ENCODE data around the gene DHX40.
A peak's percentile ranks its signal among the peaks of the same experiment; 100 is the strongest.
"Not testable (repeated sequence)": the region's sequence is repeated elsewhere in the genome, so short reads cannot be mapped to it uniquely, and the experiment has no call there.

DHX40 gene

DNA sequence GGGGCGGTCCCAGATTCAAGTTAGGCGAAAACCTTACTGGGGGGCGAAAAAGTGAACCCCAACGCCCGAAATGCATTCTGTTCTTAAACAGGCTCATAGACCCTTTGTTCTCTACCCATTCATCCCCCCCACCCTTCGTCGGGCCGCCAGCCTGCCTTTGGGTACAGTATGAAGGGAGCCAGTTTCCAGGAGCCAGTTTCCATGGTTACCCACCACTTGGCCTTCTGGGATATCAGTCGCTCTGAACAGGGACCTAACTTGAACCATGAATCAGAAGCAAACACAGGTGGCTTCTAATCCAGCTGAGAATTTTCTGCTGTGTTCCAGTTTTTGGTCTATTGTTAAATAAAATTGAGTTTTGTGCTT lies 532 bp downstream of the DHX40 start:
- DNase-seq: peak; percentile 88

GRCh38 chr17:59569151-59569550 lies 3.7 kb downstream of the DHX40 start:
- not testable (repeated sequence) for DNase-seq

GRCh38 chr17:59572301-59572924 lies 7.0 kb downstream of the DHX40 start:
- peak; percentile 34 for DNase-seq

DNA sequence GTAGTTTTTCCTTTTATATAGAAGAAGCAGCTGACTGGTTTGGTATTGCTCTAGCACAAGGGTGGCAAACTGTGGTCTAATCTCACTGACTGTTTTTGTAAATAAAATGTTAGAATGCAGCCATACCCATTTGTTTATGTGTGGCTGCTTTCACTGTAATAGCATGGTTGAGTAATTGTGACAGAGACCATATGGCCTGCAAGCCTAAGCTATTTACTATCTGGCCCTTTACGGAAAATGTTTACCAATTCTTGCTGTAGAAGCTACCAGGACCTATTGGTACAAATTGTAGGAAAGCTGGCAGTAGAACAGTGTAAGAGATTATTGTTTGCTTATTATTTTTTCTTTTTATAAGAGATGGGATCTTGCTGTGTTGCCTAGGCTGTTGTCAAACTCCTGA lies 18.8 kb downstream of the DHX40 start:
- not testable (repeated sequence) for DNase-seq

DNA sequence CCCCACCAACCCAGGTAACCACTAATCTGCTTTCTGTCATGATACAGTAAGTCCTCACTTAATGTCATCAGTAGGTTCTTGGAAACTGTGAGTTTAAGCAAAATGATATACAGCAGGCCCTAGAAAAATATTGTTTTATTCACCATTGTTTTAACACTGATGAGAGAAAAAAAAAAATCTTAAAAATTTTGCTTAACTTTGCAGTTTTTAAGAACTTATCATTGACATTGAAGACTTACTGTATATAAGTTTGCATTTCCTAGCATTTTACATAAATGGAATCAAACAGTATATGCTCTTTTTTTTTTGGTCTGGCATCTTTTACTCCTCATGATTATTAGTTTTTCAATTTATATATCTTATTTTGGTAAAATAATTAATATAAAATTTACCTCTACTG lies 34.8 kb downstream of the DHX40 start:
- no peak for DNase-seq

- no peak for DNase-seq
These were observed 35.7 kb downstream of the DHX40 start for GRCh38 chr17:59601130-59601529.

DNA sequence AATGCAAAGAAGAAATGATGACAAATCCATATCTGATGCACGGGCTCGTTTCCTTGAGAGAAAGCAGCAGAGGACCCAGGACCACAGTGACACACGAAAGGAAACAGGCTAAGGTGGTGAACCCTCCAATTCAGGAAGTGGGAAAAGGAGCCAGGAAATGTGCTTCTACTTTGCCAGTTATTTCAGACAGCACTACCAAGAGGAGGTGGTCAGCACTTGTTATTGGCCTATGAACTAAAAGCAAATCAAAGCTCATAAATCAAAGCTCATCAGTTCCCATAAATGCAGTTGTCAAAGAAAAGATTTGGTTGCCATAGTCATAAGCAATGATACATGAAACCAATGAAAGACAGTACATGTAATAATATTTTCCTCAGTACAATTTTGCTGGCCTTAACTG lies 41.7 kb downstream of the DHX40 start:
- no peak for DNase-seq

DNA sequence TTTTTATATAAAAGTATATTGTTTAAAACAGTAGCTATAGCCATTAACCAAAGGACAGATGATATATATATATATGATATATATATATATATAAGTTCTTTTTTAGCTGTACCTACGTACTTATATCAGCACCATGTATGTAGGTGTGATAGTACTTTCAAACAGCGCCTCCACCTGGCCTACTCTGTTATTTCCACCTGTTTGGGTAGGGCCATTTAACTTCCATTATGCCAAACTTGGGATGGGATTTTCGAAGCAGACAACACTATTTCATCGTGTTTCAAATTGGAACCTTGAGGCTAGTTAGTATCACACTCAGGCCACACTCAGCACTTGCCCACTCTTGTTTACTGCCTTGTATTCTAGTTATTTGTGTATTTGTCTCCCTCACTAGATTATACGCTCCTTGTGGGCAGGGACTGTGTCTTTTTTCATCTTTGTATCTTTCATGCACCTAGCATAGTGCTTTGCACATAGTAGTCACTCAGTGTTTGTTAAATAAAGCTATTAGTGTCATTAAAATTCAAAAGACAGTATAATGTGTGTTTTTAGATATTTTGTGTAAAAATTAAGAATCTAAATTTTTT lies 42.5 kb downstream of the DHX40 start:
- peak; percentile 48 for DNase-seq

DNA sequence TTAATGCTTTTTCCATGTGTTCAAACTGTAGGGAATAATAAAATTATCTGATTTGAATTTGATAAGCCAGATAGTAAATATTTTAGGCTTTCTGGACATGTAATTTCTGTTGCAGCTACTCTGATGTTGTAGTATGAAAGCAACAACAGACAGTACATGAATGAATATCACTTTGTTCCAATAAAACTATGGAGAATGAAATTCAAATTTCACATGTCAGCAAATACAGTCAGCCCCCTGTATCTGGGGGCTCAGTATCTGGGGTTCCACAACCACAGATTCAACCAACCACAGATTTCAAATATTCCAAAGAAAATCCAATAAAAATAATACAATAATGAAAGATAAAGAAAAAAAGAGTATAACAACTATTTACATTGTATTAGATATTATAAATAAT lies 46.1 kb downstream of the DHX40 start:
- no peak for DNase-seq

GRCh38 chr17:59616253-59616920 lies 51.0 kb downstream of the DHX40 start:
- peak; percentile 42 for DNase-seq

DNA sequence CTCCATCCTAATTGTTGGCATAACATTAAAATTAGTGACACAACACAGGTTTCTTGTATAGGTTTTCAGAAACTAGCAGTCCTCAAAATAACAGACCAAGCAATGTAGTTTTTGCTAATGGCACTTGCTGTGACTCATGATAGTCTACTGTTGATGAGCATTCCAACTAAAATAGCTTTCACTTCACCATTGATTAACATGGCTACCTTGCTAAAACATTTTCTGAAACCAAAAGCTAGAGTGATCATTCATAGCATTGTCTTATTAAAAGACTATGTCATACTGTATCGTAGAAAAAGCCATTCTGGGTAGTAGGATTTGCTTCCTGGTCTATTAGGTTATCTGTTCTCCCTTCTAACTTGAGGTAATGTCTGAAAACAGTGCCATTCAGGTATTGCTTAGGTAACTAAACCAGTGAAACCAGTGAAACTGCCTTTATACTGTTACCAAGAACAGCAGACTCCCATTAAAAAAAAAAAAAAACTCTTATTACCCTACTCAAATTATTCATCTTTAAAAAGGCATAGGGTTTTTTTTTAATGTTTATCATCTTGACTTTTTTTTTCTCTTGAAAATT lies 51.8 kb downstream of the DHX40 start:
- DNase-seq: no peak

DNA sequence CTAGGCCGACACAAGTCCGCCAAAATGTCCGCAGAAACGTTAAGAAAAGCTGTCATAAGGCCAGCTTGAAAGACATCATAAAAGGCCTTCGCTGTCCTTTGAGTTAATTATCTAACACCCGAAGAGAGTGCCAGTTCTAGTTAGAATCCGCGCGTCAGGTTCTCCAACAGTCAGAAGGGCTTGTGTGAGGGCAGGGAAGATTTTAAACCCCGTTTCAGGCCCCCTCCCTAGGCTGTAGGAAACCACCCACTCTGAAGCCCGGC lies 53.6 kb downstream of the DHX40 start:
- DNase-seq: no peak

DNA sequence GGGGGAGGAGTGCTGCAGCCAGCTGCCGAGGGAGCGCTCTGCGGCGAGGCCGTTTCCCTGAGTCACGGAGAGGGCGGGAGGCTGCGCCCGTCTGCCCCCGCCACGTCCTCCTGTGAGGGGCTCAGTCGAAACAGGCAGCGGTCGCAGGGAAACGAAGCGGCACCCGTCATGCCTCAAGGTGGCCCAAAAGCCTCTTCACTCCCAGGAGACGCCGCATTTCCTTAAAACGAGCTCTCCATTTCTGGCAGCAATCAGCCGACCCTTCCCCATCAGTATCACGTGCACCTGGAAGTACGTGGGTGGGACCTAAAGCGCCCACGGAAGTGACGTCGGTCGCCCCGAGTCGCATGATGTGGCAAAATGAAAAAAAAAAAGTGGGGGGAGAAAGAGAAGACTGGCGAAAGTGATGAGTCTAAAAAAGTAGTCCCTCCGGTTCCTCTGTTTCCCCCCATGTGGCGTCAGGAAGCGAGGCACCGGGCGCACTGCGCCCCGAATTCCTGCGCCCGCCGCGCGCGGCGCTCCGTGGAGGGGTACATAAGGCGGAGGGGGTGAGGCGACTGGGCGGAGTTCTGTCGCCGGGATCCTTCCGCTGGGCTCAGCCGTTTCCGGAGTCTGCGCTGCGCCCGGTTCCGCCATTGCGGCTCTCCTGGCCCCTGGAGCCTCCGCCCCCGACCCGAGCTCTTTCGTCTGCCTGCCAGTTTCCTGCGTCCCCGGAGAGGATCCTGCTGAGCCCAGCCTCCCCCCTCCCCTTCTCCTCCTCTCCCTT lies 54.1 kb downstream of the DHX40 start, which contains the start of gene CLTC:
Gene CLTC, plus strand, starts transcription at position 598 of the 766 bp plus-strand sequence. CDS start 237 bp downstream, outside the sequence.
- peak; percentile 99 for DNase-seq

DNA sequence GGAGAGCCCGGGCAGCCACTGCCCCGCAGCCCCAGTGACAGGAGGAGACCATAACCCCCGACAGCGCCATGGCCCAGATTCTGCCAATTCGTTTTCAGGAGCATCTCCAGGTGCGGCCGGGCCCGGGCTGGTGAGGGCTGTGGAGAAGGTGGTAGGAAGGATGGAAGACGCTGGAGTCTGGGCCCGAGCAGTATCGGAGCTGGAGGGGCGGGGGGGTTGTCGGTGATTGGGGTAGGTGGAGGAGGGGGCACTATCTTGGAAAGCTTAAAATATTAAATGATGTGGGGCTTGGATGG lies 54.6 kb downstream of the DHX40 start:
- DNase-seq: no peak

DNA sequence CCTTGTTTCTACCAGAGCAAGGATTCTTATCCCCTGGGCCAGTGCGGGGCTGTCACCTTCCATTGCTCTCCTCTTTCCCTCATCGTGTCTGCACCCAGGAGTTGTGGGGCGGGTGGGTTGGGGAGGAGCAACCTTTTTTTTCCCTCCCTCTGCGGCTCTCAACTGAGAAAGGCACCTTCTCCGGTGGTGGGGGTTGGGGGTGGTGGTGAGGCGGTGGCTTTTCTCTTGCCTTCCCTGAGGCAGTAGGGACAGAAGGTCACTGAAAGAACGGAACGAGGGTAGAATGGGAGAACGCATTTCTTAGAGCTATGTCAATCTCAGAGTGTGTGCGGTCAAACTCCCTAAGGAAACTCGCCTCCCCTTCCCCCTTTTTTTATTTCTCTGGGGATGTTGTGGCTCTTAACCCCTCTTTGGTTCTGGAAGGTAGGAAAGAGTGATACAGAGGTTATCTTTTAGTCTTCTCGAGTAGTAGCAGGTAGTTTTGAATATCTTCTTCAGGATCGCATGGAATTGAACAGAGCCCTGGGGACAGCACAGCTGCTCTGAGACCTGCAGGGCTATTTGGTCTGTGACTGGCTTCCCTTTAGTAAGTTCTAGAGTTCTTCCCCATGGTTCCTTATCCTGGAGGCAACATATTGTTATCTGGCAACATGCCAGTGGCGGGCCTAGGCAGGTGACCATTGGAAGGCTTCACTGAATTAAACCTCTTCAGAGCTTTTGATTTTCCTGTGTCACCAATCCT lies 55.3 kb downstream of the DHX40 start:
- peak; percentile 82 for DNase-seq

DNA sequence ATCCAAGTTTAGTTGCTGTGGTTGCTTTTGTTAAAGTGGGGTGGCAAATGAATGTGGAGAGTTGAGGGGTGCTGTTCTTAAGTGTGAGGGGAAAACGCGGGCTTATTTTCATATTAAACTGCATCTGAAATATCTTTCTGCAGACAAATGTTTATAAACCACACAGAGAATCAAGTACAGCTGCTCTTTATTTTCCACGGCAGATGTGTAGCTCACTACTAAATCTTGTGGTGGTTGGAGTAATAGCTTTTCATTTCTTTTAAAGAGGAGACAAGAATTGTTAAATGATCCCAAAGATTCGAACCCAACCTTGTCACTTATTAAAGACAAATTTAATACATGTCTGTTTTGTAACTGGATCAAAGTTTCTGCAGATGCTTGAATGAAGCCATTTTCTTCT lies 56.4 kb downstream of the DHX40 start:
- no peak for DNase-seq

DNA sequence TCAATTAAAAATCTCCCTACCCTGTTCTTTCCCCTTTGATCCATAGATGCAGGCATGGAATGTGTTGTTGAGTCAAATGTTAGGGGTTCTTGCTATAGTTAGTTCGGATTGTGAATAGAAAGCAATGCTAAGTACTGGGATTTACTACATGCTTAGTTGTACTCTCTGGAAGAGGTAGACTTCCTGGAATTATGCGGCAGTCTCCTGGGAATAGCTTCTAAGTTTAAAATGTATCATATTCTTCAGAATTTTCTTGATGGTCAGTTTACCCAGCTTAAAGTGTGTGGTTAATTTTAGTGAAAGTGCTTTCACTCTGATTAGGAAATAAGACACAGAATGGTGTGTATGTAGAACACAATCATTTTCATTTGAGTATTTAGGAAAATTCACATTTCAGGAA lies 57.7 kb downstream of the DHX40 start:
- no peak for DNase-seq

DNA sequence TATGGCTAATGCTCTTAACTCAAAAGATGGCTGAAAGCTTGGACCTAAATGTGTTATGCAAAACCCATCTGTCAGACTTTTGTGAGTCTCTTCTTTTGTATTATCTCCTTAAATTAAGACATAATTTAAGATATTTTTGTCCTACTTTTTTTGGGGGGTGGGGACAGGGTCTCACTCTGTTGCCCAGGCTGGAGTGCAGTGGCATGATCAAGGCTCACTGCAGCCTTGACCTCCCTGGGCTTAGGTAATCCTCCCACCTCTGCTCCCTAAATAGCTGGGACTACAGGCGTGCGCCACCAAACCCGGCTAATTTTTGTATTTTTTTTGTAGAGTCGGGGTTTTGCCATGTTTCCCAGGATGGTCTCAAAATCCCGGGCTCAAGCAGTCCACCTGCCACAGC lies 61.3 kb downstream of the DHX40 start:
- no peak for DNase-seq

DNA sequence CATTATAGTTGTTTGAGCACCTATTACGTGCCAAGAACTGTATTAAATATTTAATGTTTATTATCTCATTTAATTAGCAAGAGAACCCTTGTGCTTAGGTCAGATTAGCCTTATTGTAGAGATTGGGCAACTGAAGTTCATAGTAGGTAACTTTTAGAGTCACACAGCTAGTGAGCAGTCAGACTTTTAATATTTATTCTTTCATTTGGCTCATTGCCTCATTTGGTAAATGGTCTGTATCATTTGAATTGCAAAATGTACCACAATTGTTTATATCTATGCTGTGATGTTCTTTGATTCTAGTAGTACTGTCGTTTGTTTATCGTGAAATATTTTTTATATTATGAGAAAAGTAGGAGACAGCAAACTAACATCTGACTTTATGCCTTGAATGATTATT lies 61.9 kb downstream of the DHX40 start:
- DNase-seq: no peak

DNA sequence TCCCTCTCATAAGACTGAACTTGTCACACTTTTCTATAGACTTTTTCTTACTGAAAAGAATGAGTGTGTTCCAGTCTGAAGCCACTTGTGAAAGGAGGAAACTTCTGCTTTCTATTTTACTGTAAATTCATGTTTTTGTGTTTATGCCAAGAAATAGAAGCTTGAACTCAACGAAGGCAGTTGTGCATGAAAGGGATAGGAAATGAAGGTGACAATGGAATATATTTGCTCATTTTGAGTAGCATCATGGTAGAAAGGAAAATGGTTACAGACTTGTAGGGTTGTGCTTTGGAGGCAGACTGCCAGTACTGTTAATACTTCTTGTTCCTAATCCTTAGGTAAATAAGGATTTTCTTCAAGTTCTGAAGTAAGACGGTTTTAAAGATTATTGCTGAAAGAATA lies 62.4 kb downstream of the DHX40 start:
- DNase-seq: peak; percentile 53

DNA sequence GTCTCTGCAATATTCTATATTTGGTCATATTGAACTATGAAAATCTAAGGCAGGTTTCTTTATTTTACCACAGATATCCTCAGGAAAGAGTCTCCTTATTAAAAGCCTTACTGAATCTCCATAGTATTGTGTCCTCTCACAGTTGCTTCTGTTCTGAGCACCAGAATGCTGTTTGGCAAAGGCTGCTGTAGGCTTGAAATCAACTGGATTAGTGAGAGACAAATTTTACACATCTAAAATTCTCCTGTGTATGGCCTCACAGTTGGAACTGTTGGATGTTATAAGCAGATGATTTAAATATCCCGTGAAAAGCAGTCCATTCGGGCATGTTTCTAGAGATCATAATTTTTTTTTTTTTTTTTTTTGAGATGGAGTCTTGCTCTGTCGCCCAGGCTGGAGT lies 63.8 kb downstream of the DHX40 start:
- no peak for DNase-seq

GRCh38 chr17:59631276-59631675 lies 65.9 kb downstream of the DHX40 start:
- DNase-seq: no peak

- no peak for DNase-seq
These were observed 67.0 kb downstream of the DHX40 start for GRCh38 chr17:59632398-59632797.
